ENCODE data around the gene TACC3.

DNA sequence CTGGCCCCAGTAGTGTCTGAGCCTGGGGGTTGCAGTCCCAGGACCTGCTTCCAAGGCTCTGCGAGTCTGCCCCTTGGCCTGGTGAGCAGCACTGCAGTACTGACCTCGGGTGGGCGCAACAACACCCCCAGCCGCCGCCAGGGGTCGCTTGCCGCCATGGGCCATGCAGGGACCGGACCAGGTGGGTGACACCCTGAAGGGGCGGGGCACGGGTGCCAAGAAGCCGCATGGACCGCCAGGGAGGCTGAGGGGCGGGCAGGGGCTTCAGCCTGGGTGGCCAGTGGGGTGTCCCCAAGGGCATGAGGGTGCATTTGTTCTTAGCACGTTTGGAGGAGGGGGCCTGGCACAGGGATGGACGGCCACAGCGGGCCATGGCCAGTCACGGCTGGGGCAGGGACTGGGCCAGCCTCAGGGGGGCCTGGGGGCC is 25.0 kb downstream of the TACC3 start:
- TF ChIP-seq CTCF (IDR thresholded peaks at IDR 0.05) (peak; percentile 88), OVOL2 (CRISPR knock-in tag; IDR thresholded peaks at IDR 0.05; ENCODE audit: borderline replicate concordance) (no peak), CBFB (CRISPR knock-in tag; IDR thresholded peaks at IDR 0.05; ENCODE audit: low read depth) (no peak), USF2 (CRISPR knock-in tag; IDR thresholded peaks at IDR 0.05) (no peak), JAZF1 (CRISPR knock-in tag; IDR thresholded peaks at IDR 0.05) (no peak), ATF1 (CRISPR knock-in tag; IDR thresholded peaks at IDR 0.05) (no peak), ZNF232 (CRISPR knock-in tag; IDR thresholded peaks at IDR 0.05) (no peak)
- TF ChIP-seq, protein P1, sequence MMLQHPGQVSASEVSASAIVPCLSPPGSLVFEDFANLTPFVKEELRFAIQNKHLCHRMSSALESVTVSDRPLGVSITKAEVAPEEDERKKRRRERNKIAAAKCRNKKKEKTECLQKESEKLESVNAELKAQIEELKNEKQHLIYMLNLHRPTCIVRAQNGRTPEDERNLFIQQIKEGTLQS (CRISPR knock-in tag; conservative IDR thresholded peaks at IDR 0.05), result no peak
- TF ChIP-seq, protein P2, sequence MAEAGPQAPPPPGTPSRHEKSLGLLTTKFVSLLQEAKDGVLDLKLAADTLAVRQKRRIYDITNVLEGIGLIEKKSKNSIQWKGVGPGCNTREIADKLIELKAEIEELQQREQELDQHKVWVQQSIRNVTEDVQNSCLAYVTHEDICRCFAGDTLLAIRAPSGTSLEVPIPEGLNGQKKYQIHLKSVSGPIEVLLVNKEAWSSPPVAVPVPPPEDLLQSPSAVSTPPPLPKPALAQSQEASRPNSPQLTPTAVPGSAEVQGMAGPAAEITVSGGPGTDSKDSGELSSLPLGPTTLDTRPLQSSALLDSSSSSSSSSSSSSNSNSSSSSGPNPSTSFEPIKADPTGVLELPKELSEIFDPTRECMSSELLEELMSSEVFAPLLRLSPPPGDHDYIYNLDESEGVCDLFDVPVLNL (CRISPR knock-in tag; IDR thresholded peaks at IDR 0.05; ENCODE audit: borderline replicate concordance, low read depth), result no peak
- TF ChIP-seq, protein P3, sequence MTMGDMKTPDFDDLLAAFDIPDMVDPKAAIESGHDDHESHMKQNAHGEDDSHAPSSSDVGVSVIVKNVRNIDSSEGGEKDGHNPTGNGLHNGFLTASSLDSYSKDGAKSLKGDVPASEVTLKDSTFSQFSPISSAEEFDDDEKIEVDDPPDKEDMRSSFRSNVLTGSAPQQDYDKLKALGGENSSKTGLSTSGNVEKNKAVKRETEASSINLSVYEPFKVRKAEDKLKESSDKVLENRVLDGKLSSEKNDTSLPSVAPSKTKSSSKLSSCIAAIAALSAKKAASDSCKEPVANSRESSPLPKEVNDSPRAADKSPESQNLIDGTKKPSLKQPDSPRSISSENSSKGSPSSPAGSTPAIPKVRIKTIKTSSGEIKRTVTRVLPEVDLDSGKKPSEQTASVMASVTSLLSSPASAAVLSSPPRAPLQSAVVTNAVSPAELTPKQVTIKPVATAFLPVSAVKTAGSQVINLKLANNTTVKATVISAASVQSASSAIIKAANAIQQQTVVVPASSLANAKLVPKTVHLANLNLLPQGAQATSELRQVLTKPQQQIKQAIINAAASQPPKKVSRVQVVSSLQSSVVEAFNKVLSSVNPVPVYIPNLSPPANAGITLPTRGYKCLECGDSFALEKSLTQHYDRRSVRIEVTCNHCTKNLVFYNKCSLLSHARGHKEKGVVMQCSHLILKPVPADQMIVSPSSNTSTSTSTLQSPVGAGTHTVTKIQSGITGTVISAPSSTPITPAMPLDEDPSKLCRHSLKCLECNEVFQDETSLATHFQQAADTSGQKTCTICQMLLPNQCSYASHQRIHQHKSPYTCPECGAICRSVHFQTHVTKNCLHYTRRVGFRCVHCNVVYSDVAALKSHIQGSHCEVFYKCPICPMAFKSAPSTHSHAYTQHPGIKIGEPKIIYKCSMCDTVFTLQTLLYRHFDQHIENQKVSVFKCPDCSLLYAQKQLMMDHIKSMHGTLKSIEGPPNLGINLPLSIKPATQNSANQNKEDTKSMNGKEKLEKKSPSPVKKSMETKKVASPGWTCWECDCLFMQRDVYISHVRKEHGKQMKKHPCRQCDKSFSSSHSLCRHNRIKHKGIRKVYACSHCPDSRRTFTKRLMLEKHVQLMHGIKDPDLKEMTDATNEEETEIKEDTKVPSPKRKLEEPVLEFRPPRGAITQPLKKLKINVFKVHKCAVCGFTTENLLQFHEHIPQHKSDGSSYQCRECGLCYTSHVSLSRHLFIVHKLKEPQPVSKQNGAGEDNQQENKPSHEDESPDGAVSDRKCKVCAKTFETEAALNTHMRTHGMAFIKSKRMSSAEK (CRISPR knock-in tag; IDR thresholded peaks at IDR 0.05; ENCODE audit: borderline replicate concordance), result no peak
- TF ChIP-seq, protein P4, sequence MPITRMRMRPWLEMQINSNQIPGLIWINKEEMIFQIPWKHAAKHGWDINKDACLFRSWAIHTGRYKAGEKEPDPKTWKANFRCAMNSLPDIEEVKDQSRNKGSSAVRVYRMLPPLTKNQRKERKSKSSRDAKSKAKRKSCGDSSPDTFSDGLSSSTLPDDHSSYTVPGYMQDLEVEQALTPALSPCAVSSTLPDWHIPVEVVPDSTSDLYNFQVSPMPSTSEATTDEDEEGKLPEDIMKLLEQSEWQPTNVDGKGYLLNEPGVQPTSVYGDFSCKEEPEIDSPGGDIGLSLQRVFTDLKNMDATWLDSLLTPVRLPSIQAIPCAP (CRISPR knock-in tag; IDR thresholded peaks at IDR 0.05), result no peak
- TF ChIP-seq, protein P5, sequence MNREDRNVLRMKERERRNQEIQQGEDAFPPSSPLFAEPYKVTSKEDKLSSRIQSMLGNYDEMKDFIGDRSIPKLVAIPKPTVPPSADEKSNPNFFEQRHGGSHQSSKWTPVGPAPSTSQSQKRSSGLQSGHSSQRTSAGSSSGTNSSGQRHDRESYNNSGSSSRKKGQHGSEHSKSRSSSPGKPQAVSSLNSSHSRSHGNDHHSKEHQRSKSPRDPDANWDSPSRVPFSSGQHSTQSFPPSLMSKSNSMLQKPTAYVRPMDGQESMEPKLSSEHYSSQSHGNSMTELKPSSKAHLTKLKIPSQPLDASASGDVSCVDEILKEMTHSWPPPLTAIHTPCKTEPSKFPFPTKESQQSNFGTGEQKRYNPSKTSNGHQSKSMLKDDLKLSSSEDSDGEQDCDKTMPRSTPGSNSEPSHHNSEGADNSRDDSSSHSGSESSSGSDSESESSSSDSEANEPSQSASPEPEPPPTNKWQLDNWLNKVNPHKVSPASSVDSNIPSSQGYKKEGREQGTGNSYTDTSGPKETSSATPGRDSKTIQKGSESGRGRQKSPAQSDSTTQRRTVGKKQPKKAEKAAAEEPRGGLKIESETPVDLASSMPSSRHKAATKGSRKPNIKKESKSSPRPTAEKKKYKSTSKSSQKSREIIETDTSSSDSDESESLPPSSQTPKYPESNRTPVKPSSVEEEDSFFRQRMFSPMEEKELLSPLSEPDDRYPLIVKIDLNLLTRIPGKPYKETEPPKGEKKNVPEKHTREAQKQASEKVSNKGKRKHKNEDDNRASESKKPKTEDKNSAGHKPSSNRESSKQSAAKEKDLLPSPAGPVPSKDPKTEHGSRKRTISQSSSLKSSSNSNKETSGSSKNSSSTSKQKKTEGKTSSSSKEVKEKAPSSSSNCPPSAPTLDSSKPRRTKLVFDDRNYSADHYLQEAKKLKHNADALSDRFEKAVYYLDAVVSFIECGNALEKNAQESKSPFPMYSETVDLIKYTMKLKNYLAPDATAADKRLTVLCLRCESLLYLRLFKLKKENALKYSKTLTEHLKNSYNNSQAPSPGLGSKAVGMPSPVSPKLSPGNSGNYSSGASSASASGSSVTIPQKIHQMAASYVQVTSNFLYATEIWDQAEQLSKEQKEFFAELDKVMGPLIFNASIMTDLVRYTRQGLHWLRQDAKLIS (CRISPR knock-in tag; IDR thresholded peaks at IDR 0.05; ENCODE audit: borderline replicate concordance), result no peak
- TF ChIP-seq, protein P6, sequence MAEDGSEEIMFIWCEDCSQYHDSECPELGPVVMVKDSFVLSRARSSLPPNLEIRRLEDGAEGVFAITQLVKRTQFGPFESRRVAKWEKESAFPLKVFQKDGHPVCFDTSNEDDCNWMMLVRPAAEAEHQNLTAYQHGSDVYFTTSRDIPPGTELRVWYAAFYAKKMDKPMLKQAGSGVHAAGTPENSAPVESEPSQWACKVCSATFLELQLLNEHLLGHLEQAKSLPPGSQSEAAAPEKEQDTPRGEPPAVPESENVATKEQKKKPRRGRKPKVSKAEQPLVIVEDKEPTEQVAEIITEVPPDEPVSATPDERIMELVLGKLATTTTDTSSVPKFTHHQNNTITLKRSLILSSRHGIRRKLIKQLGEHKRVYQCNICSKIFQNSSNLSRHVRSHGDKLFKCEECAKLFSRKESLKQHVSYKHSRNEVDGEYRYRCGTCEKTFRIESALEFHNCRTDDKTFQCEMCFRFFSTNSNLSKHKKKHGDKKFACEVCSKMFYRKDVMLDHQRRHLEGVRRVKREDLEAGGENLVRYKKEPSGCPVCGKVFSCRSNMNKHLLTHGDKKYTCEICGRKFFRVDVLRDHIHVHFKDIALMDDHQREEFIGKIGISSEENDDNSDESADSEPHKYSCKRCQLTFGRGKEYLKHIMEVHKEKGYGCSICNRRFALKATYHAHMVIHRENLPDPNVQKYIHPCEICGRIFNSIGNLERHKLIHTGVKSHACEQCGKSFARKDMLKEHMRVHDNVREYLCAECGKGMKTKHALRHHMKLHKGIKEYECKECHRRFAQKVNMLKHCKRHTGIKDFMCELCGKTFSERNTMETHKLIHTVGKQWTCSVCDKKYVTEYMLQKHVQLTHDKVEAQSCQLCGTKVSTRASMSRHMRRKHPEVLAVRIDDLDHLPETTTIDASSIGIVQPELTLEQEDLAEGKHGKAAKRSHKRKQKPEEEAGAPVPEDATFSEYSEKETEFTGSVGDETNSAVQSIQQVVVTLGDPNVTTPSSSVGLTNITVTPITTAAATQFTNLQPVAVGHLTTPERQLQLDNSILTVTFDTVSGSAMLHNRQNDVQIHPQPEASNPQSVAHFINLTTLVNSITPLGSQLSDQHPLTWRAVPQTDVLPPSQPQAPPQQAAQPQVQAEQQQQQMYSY (CRISPR knock-in tag; IDR thresholded peaks at IDR 0.05), result no peak

Measured in WTC11 (cell line).